GM12874 (cell line): ENCODE measurements around the gene FAM184A.

Experiments
- TF ChIP-seq, protein P1 (sequence below): IDR thresholded peaks from 2 replicates; pipeline ENCODE4 v1.5.1; 2011; ENCODE audit warnings: low read depth, mild to moderate bottlenecking, control low read depth, low read length, moderate library complexity; ENCODE audit not compliant: insufficient read depth

FAM184A gene, protein sequence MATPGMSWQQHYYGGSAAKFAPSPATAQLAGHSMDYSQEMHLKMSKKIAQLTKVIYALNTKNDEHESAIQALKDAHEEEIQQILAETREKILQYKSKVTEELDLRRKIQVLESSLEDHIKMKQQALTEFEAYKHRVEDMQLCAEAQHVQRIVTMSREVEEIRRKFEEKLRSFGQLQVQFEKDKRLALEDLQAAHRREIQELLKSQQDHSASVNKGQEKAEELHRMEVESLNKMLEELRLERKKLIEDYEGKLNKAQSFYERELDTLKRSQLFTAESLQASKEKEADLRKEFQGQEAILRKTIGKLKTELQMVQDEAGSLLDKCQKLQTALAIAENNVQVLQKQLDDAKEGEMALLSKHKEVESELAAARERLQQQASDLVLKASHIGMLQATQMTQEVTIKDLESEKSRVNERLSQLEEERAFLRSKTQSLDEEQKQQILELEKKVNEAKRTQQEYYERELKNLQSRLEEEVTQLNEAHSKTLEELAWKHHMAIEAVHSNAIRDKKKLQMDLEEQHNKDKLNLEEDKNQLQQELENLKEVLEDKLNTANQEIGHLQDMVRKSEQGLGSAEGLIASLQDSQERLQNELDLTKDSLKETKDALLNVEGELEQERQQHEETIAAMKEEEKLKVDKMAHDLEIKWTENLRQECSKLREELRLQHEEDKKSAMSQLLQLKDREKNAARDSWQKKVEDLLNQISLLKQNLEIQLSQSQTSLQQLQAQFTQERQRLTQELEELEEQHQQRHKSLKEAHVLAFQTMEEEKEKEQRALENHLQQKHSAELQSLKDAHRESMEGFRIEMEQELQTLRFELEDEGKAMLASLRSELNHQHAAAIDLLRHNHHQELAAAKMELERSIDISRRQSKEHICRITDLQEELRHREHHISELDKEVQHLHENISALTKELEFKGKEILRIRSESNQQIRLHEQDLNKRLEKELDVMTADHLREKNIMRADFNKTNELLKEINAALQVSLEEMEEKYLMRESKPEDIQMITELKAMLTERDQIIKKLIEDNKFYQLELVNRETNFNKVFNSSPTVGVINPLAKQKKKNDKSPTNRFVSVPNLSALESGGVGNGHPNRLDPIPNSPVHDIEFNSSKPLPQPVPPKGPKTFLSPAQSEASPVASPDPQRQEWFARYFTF

DNA sequence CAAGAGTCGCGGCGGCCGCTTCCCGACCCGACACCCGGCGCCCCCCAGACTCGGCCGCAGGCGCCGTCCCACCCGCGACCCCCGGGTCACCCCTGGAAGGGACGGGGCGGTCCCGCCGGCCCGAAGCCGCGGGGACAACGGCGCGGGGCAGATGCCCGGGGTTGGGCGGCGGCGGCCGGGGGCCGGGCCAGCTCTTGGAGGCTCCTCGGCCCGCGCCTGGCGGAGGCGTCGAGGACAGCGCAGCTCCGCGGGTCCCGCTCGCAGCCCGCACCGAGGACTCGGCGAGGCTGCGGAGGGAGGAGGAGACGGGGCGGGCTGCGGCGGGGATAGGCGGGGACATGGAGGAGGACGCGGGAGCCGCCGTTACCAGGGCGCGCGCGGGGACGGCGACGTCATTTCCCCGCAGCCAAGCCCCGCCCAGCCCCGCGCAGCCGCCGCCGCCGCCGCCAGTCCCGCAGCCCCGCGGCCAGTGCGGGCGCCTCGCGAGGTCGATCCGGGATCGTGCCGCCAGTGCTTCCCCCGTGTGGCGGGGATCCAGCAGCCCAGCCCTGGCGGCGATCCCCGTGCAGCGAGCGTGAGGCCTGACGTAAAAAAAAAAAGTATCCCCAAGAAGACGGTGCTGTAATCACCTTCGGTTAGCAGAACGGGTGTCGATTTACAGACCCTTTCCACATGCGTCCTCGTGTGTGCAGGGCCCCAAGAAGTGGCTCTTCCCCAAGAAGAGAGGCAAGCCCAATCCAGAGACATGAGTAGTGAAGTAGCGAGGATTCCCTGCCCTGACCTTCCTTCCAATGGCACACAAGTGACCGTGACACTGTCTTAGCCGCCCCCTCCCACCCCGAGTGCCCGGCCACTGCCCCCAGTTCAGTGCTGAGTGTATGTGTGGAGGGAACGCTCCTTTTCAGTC lies at the start of gene FAM184A:
Gene FAM184A, minus strand, starts transcription at position 289 of the 907 bp plus-strand sequence. CDS start 365 bp downstream, outside the sequence.
- TF ChIP-seq, protein P1, sequence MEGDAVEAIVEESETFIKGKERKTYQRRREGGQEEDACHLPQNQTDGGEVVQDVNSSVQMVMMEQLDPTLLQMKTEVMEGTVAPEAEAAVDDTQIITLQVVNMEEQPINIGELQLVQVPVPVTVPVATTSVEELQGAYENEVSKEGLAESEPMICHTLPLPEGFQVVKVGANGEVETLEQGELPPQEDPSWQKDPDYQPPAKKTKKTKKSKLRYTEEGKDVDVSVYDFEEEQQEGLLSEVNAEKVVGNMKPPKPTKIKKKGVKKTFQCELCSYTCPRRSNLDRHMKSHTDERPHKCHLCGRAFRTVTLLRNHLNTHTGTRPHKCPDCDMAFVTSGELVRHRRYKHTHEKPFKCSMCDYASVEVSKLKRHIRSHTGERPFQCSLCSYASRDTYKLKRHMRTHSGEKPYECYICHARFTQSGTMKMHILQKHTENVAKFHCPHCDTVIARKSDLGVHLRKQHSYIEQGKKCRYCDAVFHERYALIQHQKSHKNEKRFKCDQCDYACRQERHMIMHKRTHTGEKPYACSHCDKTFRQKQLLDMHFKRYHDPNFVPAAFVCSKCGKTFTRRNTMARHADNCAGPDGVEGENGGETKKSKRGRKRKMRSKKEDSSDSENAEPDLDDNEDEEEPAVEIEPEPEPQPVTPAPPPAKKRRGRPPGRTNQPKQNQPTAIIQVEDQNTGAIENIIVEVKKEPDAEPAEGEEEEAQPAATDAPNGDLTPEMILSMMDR: peak; percentile 39

DNA sequence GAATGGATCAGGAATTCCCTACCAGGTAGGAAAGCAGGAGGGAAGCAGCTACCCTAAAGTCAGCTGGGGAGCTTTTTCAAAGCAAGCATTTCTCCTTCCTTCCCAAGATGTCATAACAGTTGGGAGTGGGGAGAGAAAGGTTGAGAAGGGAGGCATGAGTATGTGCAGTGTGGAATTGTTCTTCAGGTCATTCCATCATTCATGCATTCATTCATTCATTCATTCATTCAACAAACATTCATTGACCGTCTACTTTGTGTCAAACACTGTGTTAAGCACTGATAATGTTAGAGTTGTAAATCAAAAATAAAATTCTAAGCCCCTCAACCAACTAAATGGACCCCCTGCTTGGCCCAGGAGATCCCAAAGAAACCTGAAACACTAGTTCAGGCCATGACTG lies 49.2 kb upstream of the FAM184A start:
- TF ChIP-seq, protein P1: no peak

DNA sequence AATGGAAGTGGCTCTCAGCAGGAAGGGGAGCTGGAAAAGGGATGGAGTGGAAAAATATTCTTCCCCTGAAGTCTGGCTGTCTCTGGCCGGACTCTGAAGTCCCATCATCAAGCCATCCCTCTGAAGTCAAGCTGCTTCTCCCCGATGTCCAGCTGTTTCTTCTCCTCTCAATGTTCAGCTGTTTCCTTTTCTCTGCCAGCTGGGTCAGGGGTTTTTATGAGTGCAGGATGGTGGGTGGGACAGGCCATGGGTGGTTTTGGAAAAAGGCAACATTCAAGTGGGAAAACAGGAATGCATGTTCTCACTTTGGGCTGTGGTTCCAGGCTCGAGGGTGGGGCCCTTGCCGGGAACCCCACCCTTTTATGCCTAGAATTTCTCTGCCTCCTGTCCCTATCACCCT lies 48.4 kb upstream of the FAM184A start:
- TF ChIP-seq, protein P1: no peak

DNA sequence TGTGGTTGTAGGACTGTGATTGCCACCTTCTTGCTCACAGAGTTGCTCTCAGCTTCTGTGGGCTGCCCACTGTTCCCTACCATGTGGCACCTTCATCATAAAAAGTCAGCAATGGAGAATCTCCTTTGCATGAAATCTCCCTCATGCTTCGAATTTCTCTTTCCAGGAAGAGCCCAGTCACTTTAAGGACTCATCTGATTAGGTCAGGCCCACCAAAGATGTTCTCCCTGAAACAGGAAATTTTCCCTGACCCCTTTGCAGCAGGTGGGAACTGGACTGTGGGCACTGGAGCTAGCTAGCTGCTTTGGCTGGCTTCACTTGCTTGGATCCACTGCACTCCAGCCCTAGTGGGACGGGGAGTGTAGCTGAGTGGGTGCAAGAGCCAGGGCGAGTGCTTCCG lies 47.7 kb upstream of the FAM184A start:
- TF ChIP-seq, protein P1: no peak

DNA sequence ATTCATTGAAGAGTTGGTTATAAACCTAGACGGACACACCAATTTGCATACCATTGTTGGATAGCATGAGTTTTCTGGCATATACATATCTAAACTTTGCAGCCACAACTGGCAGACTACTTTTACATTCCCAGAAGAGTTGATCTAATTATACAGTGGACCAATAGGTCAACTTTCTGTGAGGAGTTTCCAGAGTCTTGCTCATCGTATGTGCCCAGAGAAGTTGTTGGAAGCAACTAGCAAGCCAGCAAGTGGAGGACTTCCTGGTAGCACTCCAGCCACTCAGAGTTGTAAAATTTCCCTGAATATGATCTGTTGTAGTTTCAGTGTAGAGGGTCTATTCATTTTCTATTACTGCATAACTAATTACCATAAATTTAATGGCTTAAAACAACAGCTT lies 47.1 kb upstream of the FAM184A start:
- TF ChIP-seq, protein P1: no peak

DNA sequence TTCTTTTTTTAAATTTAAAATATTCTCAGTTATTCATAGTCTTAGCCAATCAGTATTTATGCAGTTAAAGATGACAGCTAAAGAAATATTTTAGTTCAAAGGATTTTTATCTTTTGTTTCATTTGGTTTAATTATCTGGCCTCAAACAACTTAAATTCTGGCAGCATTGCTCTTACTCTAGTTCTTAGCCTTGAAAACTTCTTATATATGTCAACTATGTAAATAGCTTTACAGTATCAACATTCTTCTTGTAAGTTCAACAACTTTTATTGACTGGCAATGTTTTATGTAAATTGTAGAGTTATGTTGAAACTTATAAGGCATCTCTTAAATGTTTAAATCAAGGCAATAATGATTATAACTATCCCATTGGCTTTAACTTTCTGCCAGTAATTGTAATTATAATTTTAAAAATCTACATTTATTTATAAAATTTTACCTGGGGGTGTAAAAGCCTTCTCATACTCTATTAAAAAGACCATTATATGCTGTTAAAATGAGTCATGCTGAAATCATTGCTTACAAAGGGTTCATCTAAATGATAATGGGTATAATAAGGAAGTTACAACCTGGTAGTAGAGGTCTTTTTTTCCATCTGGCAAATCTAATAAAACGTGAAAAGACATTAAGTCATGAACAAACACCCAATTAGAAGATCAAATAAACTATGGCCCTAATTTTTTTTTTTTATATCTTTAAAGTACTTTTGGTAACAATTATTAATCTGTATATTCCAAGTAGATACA lies 45.8 kb upstream of the FAM184A start:
- TF ChIP-seq, protein P1: no peak
